Lower leg skin (tissue), 4 donors: Measurements from ENCODE around the gene FGD4. TPM values are rescaled to one million over a fixed set of nuclear protein-coding genes. Genes with fewer than 3 reads are reported as not detected.

Source experiments
- DNase-seq, 2 donors: peaks; one replicate each; pipeline ENCODE4 v3.0.0-alpha.2; 2019; ENCODE audit warnings: low spot score in 2 of 2
- H3K4me3 ChIP-seq: fragments of 200-600 bp; sonication (generic); 2 replicates; pipeline ENCODE4 v1.5.1; 2017; ENCODE audit warnings: mild to moderate bottlenecking, low read depth; ENCODE audit not compliant: poor library complexity, severe bottlenecking
- POLR2A ChIP-seq, 2 donors: fragments of 450-650 bp; IDR thresholded peaks; one replicate each; pipeline ENCODE4 v1.6.1; 2016 to 2017; ENCODE audit warnings: antibody characterized with exemption in 2 of 2, mild to moderate bottlenecking in 1 of 2, moderate library complexity in 1 of 2
- WGBS, 2 donors: methylation state at CpG; one replicate each; pipeline ENCODE4 v1.1.5; 2018; 5-methylcytosine and 5-hydroxymethylcytosine counted together
- intact Hi-C: fragments of 100-400 bp; cut with DNase I; formaldehyde crosslinking; loops from one replicate; pipeline ENCODE4 v1.15.0; 2023; ENCODE audit warnings: low total_unique reads
- total RNA-seq, 4 donors: library from RNA; depleted of rRNA; stranded (reverse); fragments of >200 nt; gene quantifications; one replicate each; pipeline ENCODE4 v1.1.0, GENCODE V29; 2016
- TF ChIP-seq, protein P1 (sequence below), 3 donors: fragments of 450-650 bp; IDR thresholded peaks; one replicate each; pipeline ENCODE4 v1.5.1; 2016; ENCODE audit warnings: antibody characterized with exemption in 3 of 3, mild to moderate bottlenecking in 3 of 3, moderate library complexity in 2 of 3

Gene FGD4
- total RNA-seq, 4 donors from 2014 or later, result 40.0 to 62.8 (median 52.0) TPM

DNA sequence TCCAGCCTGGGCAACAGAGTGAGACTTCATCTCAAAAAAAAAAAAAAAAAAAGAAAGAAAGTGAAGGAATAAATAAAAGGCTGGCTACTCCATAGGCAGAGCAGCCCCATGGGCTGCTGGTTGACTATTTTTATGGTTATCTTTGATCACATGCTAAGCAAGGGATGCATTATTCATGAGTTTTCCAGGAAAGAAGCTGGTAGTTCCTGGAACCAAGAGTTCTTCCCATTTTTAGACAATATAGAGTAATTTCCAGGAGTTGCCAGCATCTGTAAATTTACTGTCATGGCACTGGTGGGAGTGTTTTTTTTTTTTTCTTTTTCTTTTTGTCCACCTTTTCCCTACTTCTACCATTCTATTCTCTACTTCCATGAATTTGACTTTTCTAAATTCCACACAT, 24.2 kb downstream of the FGD4 start:
- no peak overlapping the region for H3K4me3 ChIP-seq
- intact Hi-C loops, result no loop called here
- DNase-seq, result no peak
- TF ChIP-seq, protein P1, sequence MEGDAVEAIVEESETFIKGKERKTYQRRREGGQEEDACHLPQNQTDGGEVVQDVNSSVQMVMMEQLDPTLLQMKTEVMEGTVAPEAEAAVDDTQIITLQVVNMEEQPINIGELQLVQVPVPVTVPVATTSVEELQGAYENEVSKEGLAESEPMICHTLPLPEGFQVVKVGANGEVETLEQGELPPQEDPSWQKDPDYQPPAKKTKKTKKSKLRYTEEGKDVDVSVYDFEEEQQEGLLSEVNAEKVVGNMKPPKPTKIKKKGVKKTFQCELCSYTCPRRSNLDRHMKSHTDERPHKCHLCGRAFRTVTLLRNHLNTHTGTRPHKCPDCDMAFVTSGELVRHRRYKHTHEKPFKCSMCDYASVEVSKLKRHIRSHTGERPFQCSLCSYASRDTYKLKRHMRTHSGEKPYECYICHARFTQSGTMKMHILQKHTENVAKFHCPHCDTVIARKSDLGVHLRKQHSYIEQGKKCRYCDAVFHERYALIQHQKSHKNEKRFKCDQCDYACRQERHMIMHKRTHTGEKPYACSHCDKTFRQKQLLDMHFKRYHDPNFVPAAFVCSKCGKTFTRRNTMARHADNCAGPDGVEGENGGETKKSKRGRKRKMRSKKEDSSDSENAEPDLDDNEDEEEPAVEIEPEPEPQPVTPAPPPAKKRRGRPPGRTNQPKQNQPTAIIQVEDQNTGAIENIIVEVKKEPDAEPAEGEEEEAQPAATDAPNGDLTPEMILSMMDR (IDR thresholded peaks at IDR 0.05), result no peak
- TF ChIP-seq POLR2A (IDR thresholded peaks at IDR 0.05), result no peak

DNA sequence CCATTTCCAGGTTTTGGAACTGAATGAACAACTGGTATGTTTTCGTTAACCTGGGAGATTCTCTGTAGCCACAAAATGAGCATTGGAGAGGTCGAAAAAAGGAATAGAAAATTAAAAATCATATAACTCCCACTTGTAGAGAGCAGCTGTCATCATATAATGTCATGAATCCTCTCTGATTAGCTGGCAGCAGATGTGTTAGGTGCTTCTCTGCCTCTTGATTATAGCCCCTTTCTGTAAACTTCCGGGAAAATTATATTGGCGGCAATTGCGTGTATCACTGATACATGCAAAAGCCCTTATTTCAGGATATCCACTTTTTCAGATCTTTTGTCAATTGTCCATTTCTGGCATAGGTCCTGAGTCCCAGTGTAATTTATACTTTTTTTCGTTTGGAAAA, 31.7 kb downstream of the FGD4 start:
- WGBS, 2 donors, result 74 to 79% methylated on average over 6 of the region's 6 CpGs

DNA sequence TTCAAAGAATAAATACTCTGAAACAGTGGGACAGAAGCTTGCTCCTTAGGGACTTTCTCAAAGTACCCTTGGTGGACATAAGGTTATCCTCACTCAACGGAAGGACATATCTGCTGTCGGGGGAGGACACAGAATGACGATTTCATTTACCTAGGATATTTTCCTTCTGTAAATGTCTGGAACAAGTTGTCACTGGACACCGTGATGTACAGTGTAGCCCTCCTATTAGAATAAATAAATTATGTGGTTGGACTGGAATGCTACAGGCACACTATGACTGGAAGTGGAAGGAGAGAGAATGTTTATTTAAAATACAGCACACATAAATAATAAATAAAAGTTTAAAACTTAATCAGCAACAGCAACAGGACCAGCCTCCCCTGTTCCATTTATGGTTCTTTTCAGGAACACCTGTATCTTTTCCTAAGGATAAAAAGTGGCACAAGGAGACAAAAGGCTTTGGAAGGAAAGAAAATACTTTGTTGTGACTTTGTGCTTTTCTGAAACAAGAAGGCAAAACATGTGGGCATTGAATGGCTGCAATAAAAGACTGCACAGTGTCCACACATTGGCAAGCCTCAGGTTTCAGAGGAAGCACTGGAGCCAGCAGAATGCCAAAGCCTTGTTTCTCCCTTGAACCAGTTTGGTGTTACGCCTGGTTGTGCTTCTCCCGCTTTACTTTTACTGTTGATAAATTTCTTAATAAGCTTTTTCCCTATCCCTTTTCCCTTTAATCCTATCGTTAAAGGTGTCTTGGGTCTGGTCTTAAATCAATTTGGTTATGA, 36.8 kb downstream of the FGD4 start:
- H3K4me3 ChIP-seq, result no peak overlapping the region
- 78 to 84% methylated on average over 7 of the region's 7 CpGs for WGBS, 2 donors
- TF ChIP-seq POLR2A (IDR thresholded peaks at IDR 0.05), result no peak
- TF ChIP-seq, protein P1 (IDR thresholded peaks at IDR 0.05), result no peak
- intact Hi-C loops, result no loop called here
- DNase-seq, result no peak

More for the DNA sequence above, 31.7 kb downstream of the FGD4 start:
- no peak overlapping the region for H3K4me3 ChIP-seq
- intact Hi-C loops, result no loop called here
- DNase-seq, result no peak
- no peak for TF ChIP-seq POLR2A (IDR thresholded peaks at IDR 0.05)
- TF ChIP-seq, protein P1 (IDR thresholded peaks at IDR 0.05), result no peak

DNA sequence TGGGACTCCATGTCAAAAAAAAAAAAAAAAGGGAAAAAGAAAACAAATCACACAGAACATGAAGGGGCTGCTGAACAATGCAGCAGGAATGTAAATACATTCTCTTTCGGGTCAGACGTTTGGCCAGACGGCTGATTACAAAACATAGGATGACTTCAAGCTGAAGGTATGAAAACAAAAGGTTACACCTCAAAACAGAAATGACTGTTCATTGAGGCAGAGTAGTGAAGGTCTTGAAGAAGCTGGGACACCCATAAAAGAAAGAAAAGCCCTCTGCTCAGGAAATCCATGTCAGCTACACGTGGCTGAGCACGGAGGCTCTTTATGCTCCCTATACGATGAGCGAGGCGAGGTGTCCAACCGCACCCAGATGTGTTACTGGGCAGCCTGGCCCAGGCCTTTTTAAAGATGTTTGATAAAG, 37.7 kb downstream of the FGD4 start:
- intact Hi-C loops, result no loop called here
- TF ChIP-seq, protein P1 (IDR thresholded peaks at IDR 0.05), result peak in 1 of 3 donors; percentile 70
- TF ChIP-seq POLR2A (IDR thresholded peaks at IDR 0.05), result no peak
- 67 to 77% methylated on average over 9 of the region's 9 CpGs for WGBS, 2 donors
- DNase-seq, result no peak
- no peak overlapping the region for H3K4me3 ChIP-seq

DNA sequence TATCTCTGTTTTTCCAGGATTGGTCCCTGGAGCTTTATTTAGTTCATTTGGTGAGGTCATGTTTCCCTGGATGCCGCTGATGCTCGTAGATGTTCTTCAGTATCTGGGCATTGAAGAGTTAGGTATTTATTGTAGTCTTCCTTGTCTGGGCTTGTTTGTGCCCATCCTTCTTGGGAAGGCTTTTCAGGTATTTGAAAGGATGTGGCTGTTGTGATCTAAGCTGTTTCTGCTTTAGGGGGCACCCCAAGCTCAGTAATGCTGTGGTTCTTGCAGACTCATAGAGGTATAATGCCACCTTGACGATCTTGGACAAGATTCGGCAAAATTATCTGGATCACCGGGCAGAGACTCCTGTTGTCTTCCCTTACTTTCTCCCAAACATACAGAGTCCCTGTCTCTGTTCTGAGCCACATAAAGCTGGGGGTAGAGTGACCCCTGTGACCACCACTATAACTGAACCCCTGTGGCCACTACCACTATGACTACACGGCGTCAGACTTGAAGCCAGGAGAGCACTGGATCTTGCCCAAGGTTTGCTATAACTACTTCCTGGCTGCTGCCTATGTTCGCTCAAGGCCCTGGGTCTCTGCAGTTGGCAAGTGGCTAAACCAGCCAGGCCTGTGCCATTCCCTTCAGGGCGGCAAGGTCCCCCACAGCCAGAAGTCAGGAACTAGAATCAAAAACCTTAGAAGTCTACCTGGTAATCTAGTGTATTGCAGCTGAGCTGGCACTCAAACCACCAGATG, 40.9 kb downstream of the FGD4 start:
- intact Hi-C loops, result no loop called here
- DNase-seq, result no peak
- H3K4me3 ChIP-seq, result no peak overlapping the region
- 46 to 49% methylated on average over 9 of the region's 9 CpGs for WGBS, 2 donors
- no peak for TF ChIP-seq POLR2A (IDR thresholded peaks at IDR 0.05)
- TF ChIP-seq, protein P1 (IDR thresholded peaks at IDR 0.05), result no peak
